CD4-positive, alpha-beta T cell (primary cell): Measurements from ENCODE around the gene MBD1. TPM values are rescaled to one million over a fixed set of nuclear protein-coding genes. Genes with fewer than 3 reads are reported as not detected.
A peak's percentile ranks its signal among the peaks of the same experiment; 100 is the strongest.

Experiments used
- ATAC-seq: fragments of 200-7000 bp; cut with Tn5 transposase; one replicate; pipeline ENCODE4 v1.10.0; 2022; ENCODE audit warnings: mild to moderate bottlenecking; ENCODE audit not compliant: poor library complexity
- CTCF ChIA-PET: fragments of 350-600 bp; sonication (Branson Sonifier 250); formaldehyde crosslinking; loops from one replicate; lab custom pipeline; 2021; ENCODE audit warnings: antibody characterized with exemption, inconsistent platforms; lab: Charles Lee
- POLR2A ChIA-PET: fragments of 350-600 bp; sonication (Branson Sonifier 250); formaldehyde crosslinking; loops from one replicate; lab custom pipeline; 2021; ENCODE audit warnings: antibody characterized with exemption, inconsistent platforms; lab: Charles Lee
- DNase-seq, 14 experiments: peaks; one replicate each; pipeline ENCODE4 v3.0.0-alpha.2; 2013 to 2020; ENCODE audit warnings: mixed read lengths in 2 of 14
- H3K27ac ChIP-seq, 2 donors: one replicate each; pipeline versions ENCODE4 v1.5.1 to v1.7.0; 2013; ENCODE audit warnings: low read length in 2 of 2, low read depth in 1 of 2, mild to moderate bottlenecking in 1 of 2
- H3K27me3 ChIP-seq, 2 experiments: 1 replicate in 1 of 2; 2 replicates in 1 of 2; pipeline versions ENCODE4 v1.6.1 to v1.7.0; 2013; ENCODE audit warnings: low read length in 2 of 2, control low read depth in 1 of 2, mild to moderate bottlenecking in 1 of 2, moderate library complexity in 1 of 2; ENCODE audit not compliant: insufficient read depth in 2 of 2, control insufficient read depth in 1 of 2
- H3K36me3 ChIP-seq: one replicate; pipeline ENCODE4 v1.6.1; 2013; ENCODE audit warnings: low read length, control low read depth; ENCODE audit not compliant: insufficient read depth
- H3K4me1 ChIP-seq: one replicate; pipeline ENCODE4 v1.6.1; 2013; ENCODE audit warnings: low read length, control low read depth; ENCODE audit not compliant: insufficient read depth
- H3K4me3 ChIP-seq: one replicate; pipeline ENCODE4 v1.5.1; 2013; ENCODE audit warnings: mild to moderate bottlenecking, low read length, moderate library complexity
- H3K9me3 ChIP-seq, 2 experiments: 1 replicate in 1 of 2; 2 replicates in 1 of 2; pipeline versions ENCODE4 v1.6.1 to v1.7.0; 2013; ENCODE audit warnings: low read length in 2 of 2, mild to moderate bottlenecking in 2 of 2, control low read depth in 1 of 2, moderate library complexity in 1 of 2; ENCODE audit not compliant: control insufficient read depth in 1 of 2, insufficient read depth in 1 of 2
- H3K27ac Mint-ChIP-seq: one replicate; pipeline ENCODE4 v1.8.0; 2020; ENCODE audit warnings: mixed read lengths
- H3K27me3 Mint-ChIP-seq: one replicate; pipeline ENCODE4 v1.8.0; 2021; ENCODE audit warnings: mixed read lengths
- H3K36me3 Mint-ChIP-seq: one replicate; pipeline ENCODE4 v1.8.0; 2021; ENCODE audit warnings: low read depth, mixed read lengths
- H3K4me1 Mint-ChIP-seq: one replicate; pipeline ENCODE4 v1.8.0; 2021; ENCODE audit warnings: low read depth, mixed read lengths
- H3K4me3 Mint-ChIP-seq: one replicate; pipeline ENCODE4 v1.8.0; 2020; ENCODE audit warnings: mild to moderate bottlenecking, mixed read lengths
- H3K9me3 Mint-ChIP-seq: one replicate; pipeline ENCODE4 v1.8.0; 2020; ENCODE audit warnings: mixed read lengths
- intact Hi-C, 2 experiments: fragments of 100-400 bp; cut with DNase I in 1 of 2; cut with micrococcal nuclease in 1 of 2; formaldehyde crosslinking; loops; one replicate each; pipeline versions ENCODE4 v1.15.1 to v1.9.0; 2023 to 2025; cut with DNase I, micrococcal nuclease
- total RNA-seq, 174 experiments: library from RNA in 2 of 174; stranded (reverse) in 2 of 174; gene quantifications; one replicate each; pipeline ENCODE4 v1.2.3 and lab custom pipeline; 2021 to 2026
- TF ChIP-seq, protein P1 (sequence below): fragments of 200-600 bp; IDR thresholded peaks from one replicate; pipeline ENCODE4 v1.8.0; 2022; ENCODE audit warnings: antibody characterized with exemption, mild to moderate bottlenecking

Gene MBD1
- total RNA-seq, 2 experiments from 2014 or later = 103 to 107 TPM

- ChIA-PET POLR2A (interaction anchor here (0.7 to 3.0 kb wide), 15 partner anchors 8 to 795 kb away, joined by 3 to 42 read pairs (median 5); partner anchors contain the start of genes C18orf32, CFAP53, MYO5B and SKA1), CTCF (interaction anchor here (0.6 to 1.4 kb wide), 4 partner anchors 14 to 795 kb away, joined by 3 to 6 read pairs (median 4); partner anchors contain the start of gene C18orf32)
- Mint-ChIP-seq H3K27ac (peak overlapping the region; percentile 98), H3K36me3 (peaks cover 80% of the 10 kb centered on the region), H3K27me3 (no peaks in the 10 kb centered on the region), H3K9me3 (no peaks in the 10 kb centered on the region), H3K4me3 (peak overlapping the region; percentile 100), H3K4me1 (peaks cover 44% of the 10 kb centered on the region)
- H3K27me3 ChIP-seq = no peaks in the 10 kb centered on the region
- peak overlapping the region; percentile 93 for H3K4me3 ChIP-seq
- ATAC-seq (no peak), DNase-seq (no peak)
- H3K36me3 ChIP-seq = peaks cover 58% of the 10 kb centered on the region
- H3K4me1 ChIP-seq = peaks cover 38% of the 10 kb centered on the region
- intact Hi-C loops = loop anchor here (1.0 to 10.0 kb wide), 6 partner anchors 15 to 913 kb away; partner anchors contain the start of genes CFAP53 (in 2 of the 2), ACAA2 (in 1 of the 2), MEX3C (in 1 of the 2) and SKA1 (in 1 of the 2)
- peak overlapping the region; percentile 84 to 90 for H3K27ac ChIP-seq
- TF ChIP-seq, protein P1, sequence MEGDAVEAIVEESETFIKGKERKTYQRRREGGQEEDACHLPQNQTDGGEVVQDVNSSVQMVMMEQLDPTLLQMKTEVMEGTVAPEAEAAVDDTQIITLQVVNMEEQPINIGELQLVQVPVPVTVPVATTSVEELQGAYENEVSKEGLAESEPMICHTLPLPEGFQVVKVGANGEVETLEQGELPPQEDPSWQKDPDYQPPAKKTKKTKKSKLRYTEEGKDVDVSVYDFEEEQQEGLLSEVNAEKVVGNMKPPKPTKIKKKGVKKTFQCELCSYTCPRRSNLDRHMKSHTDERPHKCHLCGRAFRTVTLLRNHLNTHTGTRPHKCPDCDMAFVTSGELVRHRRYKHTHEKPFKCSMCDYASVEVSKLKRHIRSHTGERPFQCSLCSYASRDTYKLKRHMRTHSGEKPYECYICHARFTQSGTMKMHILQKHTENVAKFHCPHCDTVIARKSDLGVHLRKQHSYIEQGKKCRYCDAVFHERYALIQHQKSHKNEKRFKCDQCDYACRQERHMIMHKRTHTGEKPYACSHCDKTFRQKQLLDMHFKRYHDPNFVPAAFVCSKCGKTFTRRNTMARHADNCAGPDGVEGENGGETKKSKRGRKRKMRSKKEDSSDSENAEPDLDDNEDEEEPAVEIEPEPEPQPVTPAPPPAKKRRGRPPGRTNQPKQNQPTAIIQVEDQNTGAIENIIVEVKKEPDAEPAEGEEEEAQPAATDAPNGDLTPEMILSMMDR = no peak
- peaks cover 0 to 5% of the 10 kb centered on the region in 2 experiments for H3K9me3 ChIP-seq
Observed at GRCh38 chr18:50281972-50282520, 723 bp upstream of the MBD1 start.

- Mint-ChIP-seq H3K4me3 (peak overlapping the region; percentile 100), H3K36me3 (peaks cover 82% of the 10 kb centered on the region), H3K4me1 (peaks cover 33% of the 10 kb centered on the region), H3K27ac (peak overlapping the region; percentile 98), H3K9me3 (no peaks in the 10 kb centered on the region), H3K27me3 (no peaks in the 10 kb centered on the region)
- TF ChIP-seq, protein P1 = no peak
- Histone ChIP-seq H3K9me3 (peaks cover 0 to 5% of the 10 kb centered on the region in 2 experiments), H3K4me1 (peaks cover 25% of the 10 kb centered on the region), H3K27me3 (no peaks in the 10 kb centered on the region), H3K4me3 (peak overlapping the region; percentile 93), H3K27ac (peak overlapping the region; percentile 84 to 90), H3K36me3 (peaks cover 66% of the 10 kb centered on the region)
- DNase-seq = no peak
- intact Hi-C loops = loop anchor here (1.0 to 10.0 kb wide), 6 partner anchors 14 to 914 kb away; partner anchors contain the start of genes CFAP53 (in 2 of the 2), ACAA2 (in 1 of the 2), MEX3C (in 1 of the 2) and SKA1 (in 1 of the 2)
- POLR2A ChIA-PET = interaction anchor here (0.9 to 3.0 kb wide), 14 partner anchors 7 to 794 kb away, joined by 3 to 42 read pairs (median 6); partner anchors contain the start of genes C18orf32, CFAP53, MYO5B and SKA1
- ATAC-seq = no peak
- CTCF ChIA-PET = interaction anchor here (0.8 to 1.4 kb wide), 3 partner anchors 13 to 76 kb away, joined by 3 to 6 read pairs (median 4); no protein-coding TSS in a partner anchor
Observed at GRCh38 chr18:50280707-50281294, 522 bp downstream of the MBD1 start.

GRCh38 chr18:50279752-50280151 lies 1.6 kb downstream of the MBD1 start:
- Histone ChIP-seq H3K9me3 (peaks cover 0 to 5% of the 10 kb centered on the region in 2 experiments), H3K27me3 (no peaks in the 10 kb centered on the region), H3K4me3 (no peak overlapping the region), H3K27ac (no peak overlapping the region), H3K4me1 (peaks cover 22% of the 10 kb centered on the region), H3K36me3 (peaks cover 66% of the 10 kb centered on the region)
- TF ChIP-seq, protein P1 = no peak
- Mint-ChIP-seq H3K4me3 (peak overlapping the region; percentile 100), H3K36me3 (peaks cover 87% of the 10 kb centered on the region), H3K4me1 (peaks cover 33% of the 10 kb centered on the region), H3K27ac (peak overlapping the region; percentile 98), H3K27me3 (no peaks in the 10 kb centered on the region), H3K9me3 (no peaks in the 10 kb centered on the region)
- ChIA-PET POLR2A (no interaction called here), CTCF (no interaction called here)
- intact Hi-C loops = loop anchor here (2.0 to 10.0 kb wide), 5 partner anchors 13 to 915 kb away; partner anchors contain the start of genes ACAA2 (in 1 of the 2), CFAP53 (in 1 of the 2), MEX3C (in 1 of the 2) and SKA1 (in 1 of the 2)
- DNase-seq (peak in 1 of 14 experiments; percentile 20), ATAC-seq (no peak)
